GM21447 (cell line): ENCODE measurements around the gene EN1.

Source experiments
- ATAC-seq: cut with Tn5 transposase; IDR thresholded peaks from one replicate; pipeline ENCODE4 v1.9.1; 2021; ENCODE audit not compliant: unreplicated experiment

EN1 gene

GRCh38 chr2:118846953-118847761 is at the start of gene EN1:
Gene EN1 (minus strand): TSS chr2:118847648. CDS start chr2:118847167, 481 bp downstream.
- no peak for ATAC-seq

- no peak for ATAC-seq
Observed at GRCh38 chr2:118893100-118893499, 45.7 kb upstream of the EN1 start.

GRCh38 chr2:118889995-118890394 is 42.5 kb upstream of the EN1 start:
- ATAC-seq: no peak

- no peak for ATAC-seq
Observed at GRCh38 chr2:118883792-118884191, 36.3 kb upstream of the EN1 start.

- peak; percentile 67 for ATAC-seq
Observed at GRCh38 chr2:118882693-118883336, 35.4 kb upstream of the EN1 start.

- peak; percentile 88 for ATAC-seq
Observed at GRCh38 chr2:118881490-118882129, 34.2 kb upstream of the EN1 start.

- ATAC-seq: no peak
Observed at GRCh38 chr2:118880501-118880900, 33.1 kb upstream of the EN1 start.

- ATAC-seq: no peak
Observed at GRCh38 chr2:118878531-118879149, 31.2 kb upstream of the EN1 start.

GRCh38 chr2:118875318-118875717 is 27.9 kb upstream of the EN1 start:
- no peak for ATAC-seq

- ATAC-seq: no peak
Observed at GRCh38 chr2:118874324-118874723, 26.9 kb upstream of the EN1 start.

- peak; percentile 93 for ATAC-seq
Observed at GRCh38 chr2:118865106-118865505, 17.7 kb upstream of the EN1 start.

- no peak for ATAC-seq
Observed at GRCh38 chr2:118864207-118864606, 16.8 kb upstream of the EN1 start.

GRCh38 chr2:118861731-118862130 is 14.3 kb upstream of the EN1 start:
- no peak for ATAC-seq

GRCh38 chr2:118861242-118861641 is 13.8 kb upstream of the EN1 start:
- ATAC-seq: no peak

GRCh38 chr2:118860506-118860905 is 13.1 kb upstream of the EN1 start:
- no peak for ATAC-seq

GRCh38 chr2:118859157-118859770 is 11.8 kb upstream of the EN1 start:
- ATAC-seq: no peak

- ATAC-seq: no peak
Observed at GRCh38 chr2:118858485-118859156, 11.2 kb upstream of the EN1 start.

- ATAC-seq: no peak
Observed at GRCh38 chr2:118857677-118858484, 10.4 kb upstream of the EN1 start.

GRCh38 chr2:118856978-118857676 is 9.7 kb upstream of the EN1 start:
- no peak for ATAC-seq
